SJSA1 (cell line): ENCODE results near the gene MYLK3. TPM values are rescaled to one million over a fixed set of nuclear protein-coding genes. Genes with fewer than 3 reads are reported as not detected.

ENCODE experiments used
- DNase-seq, 2 experiments: peaks; one replicate each; pipeline ENCODE4 v3.0.0-alpha.2; 2015 to 2020; ENCODE audit warnings: low spot score in 2 of 2, low read depth in 1 of 2
- H3K27ac ChIP-seq: fragments of 250-450 bp; sonication (Bioruptor Pico); 2 replicates; pipeline ENCODE4 v1.5.1; 2020; ENCODE audit warnings: mild to moderate bottlenecking, moderate library complexity
- H3K27me3 ChIP-seq: fragments of 250-450 bp; sonication (Bioruptor Pico); replicated peaks from 2 replicates; pipeline ENCODE4 v1.5.1; 2020; ENCODE audit warnings: mild to moderate bottlenecking, moderate library complexity
- H3K36me3 ChIP-seq: fragments of 250-450 bp; sonication (Bioruptor Pico); 2 replicates; pipeline ENCODE4 v1.5.1; 2020; ENCODE audit warnings: mild to moderate bottlenecking
- H3K4me1 ChIP-seq: fragments of 250-450 bp; sonication (Bioruptor Pico); replicated peaks from 2 replicates; pipeline ENCODE4 v1.6.1; 2021; ENCODE audit warnings: mild to moderate bottlenecking
- H3K4me3 ChIP-seq: fragments of 250-450 bp; sonication (Bioruptor Pico); 2 replicates; pipeline ENCODE4 v1.5.1; 2020; ENCODE audit warnings: mild to moderate bottlenecking
- H3K9me3 ChIP-seq: fragments of 250-450 bp; sonication (Bioruptor Pico); replicated peaks from 2 replicates; pipeline ENCODE4 v1.5.1; 2020; ENCODE audit warnings: mild to moderate bottlenecking
- total RNA-seq: library from RNA; depleted of rRNA; stranded (reverse); fragments of >200 nt; shearing (Covaris generic); gene quantifications from 2 replicates; pipeline ENCODE4 v1.2.3, GENCODE V29; 2014

Gene MYLK3
- total RNA-seq, 1 experiment from 2014 or later = 0.13 TPM

DNA sequence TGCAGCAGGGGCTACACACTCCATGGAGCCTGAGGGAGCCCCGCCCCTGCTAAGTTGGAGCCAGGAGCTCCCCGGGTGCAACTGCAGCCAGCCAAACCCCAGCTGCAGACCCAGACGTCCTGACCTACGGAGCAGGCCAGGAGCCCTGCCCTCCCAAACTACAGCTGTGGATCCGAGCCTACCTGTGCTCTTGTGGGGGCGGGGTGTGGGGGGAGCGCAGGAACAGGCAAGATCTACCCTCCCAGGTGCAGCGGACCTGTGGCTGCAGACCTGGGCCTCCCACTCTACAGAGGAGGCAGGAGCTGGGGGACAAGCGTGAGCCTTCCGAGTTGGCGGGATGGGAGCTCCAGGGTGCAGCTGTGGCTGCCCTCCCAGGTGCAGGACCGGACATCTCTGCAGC is 29.7 kb upstream of the MYLK3 start:
- Histone ChIP-seq H3K27me3 (no peaks in the 10 kb centered on the region), H3K27ac (no peak overlapping the region), H3K9me3 (no peaks in the 10 kb centered on the region), H3K4me1 (peaks cover under 1% of the 10 kb centered on the region), H3K36me3 (no peaks in the 10 kb centered on the region), H3K4me3 (no peak overlapping the region)
- DNase-seq = peak in 1 of 2 experiments; percentile 37

DNA sequence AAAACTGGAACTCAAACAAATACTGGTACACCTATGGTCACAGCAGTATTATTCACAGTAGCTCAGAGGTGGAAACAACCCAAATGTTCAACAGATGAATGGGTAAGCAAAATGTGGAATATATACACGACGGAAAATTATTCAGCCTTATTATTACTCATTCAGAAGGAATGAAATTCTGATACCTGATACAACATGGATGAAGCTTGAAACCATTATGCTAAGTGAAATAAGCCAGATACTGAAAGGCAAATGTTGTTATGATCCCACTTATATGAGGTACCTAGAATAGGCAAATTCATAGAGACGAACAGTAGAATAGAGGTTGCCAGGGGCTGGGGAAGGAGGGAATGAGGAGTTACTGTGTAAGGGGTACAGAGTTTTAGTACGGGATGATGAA is 27.1 kb upstream of the MYLK3 start:
- Histone ChIP-seq H3K4me3 (no peak overlapping the region), H3K27me3 (no peaks in the 10 kb centered on the region), H3K9me3 (no peaks in the 10 kb centered on the region), H3K36me3 (no peaks in the 10 kb centered on the region), H3K4me1 (no peaks in the 10 kb centered on the region), H3K27ac (no peak overlapping the region)
- DNase-seq = no peak

DNA sequence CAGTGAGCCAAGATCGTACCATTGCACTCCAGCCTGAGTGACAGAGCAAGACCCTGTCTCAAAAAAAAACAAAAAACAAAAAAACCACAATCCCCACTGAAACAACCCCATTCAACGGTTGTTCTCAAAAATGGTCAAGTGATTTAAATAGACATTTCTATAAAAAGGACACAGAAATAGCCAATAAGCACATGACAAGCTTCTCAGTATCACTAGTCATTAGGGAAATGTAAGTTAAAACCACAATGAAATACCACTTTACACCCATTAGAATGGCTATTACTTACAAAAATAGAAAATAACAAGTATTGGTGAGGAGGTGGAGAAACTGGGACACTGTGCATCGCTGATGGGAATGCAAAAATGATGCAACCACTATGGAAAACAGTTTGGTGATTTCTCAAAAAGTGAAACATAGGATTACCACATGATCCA is 26.6 kb upstream of the MYLK3 start:
- no peak overlapping the region for H3K27ac ChIP-seq
- H3K4me1 ChIP-seq = no peaks in the 10 kb centered on the region
- no peaks in the 10 kb centered on the region for H3K36me3 ChIP-seq
- no peaks in the 10 kb centered on the region for H3K27me3 ChIP-seq
- peak in 1 of 2 experiments; percentile 1 for DNase-seq
- H3K9me3 ChIP-seq = no peaks in the 10 kb centered on the region
- H3K4me3 ChIP-seq = no peak overlapping the region

DNA sequence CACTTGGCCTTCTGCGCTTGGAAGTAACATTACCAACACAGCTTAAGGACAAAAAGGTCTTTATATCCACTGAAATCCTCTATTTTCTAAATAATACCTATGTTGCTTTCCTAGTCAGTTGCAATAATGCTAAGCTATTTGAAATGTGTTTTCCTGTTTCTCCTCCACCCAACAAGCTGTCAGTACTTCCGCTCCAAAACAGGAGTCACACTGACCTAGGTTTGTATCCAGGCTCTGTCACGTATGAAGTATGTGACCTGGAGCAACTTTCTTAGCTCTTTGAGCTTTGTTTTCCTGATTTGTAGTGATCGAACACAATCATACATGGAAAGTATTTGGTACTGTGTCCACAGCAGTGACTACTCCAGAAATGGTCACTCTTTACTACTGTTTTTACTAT is 24.3 kb upstream of the MYLK3 start:
- no peaks in the 10 kb centered on the region for H3K4me1 ChIP-seq
- H3K9me3 ChIP-seq = no peaks in the 10 kb centered on the region
- no peak overlapping the region for H3K4me3 ChIP-seq
- peak in 1 of 2 experiments; percentile 2 for DNase-seq
- no peak overlapping the region for H3K27ac ChIP-seq
- no peaks in the 10 kb centered on the region for H3K36me3 ChIP-seq
- H3K27me3 ChIP-seq = no peaks in the 10 kb centered on the region

DNA sequence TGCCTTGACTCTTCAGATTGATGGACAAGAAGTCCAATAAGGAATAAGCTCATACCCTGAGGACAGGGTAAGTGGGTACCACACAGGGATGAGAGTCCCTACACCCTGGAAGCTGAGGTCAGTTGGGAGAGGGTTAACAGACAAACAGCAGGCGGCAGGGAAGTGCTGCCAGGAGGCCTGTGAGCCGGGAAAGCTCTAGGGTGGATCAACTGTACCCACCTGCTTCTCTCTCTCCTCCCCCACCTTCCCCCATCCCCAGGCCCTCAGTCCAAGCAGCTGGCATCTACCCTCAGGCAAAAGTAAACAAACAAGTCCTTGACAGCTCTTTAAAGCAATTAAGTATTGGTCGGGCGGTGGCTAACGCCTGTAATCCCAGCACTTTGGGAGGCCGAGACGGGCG is 20.7 kb upstream of the MYLK3 start:
- Histone ChIP-seq H3K4me3 (no peak overlapping the region), H3K27me3 (no peaks in the 10 kb centered on the region), H3K9me3 (no peaks in the 10 kb centered on the region), H3K4me1 (0 out of 2 replicates have a peak, but pooled peaks cover 5% of the 10 kb centered on the region), H3K36me3 (no peaks in the 10 kb centered on the region), H3K27ac (no peak overlapping the region)
- DNase-seq = no peak

DNA sequence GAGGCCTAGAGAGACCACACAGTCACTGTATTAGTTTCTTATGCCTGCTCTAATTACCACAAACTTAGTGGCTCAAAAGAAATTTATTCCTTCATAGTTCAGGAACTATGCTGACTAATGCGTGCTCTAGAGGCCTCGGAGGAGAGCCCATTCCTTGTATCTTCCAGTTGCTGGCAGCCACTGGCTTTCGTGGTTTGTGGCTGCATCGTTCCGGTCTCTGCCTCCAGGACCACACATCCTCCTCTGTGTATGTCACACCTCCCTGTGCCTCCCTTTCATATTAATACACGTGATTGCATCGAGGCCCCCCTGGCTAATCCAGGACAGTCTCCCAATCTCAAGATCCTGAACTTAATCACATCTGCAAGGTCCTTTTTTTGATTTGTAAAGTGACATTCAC is 16.9 kb upstream of the MYLK3 start:
- Histone ChIP-seq H3K27me3 (no peaks in the 10 kb centered on the region), H3K4me3 (no peak overlapping the region), H3K4me1 (0 out of 2 replicates have a peak, but pooled peaks cover 5% of the 10 kb centered on the region), H3K36me3 (no peaks in the 10 kb centered on the region), H3K27ac (no peak overlapping the region), H3K9me3 (no peaks in the 10 kb centered on the region)
- peak in 1 of 2 experiments; percentile 49 for DNase-seq

DNA sequence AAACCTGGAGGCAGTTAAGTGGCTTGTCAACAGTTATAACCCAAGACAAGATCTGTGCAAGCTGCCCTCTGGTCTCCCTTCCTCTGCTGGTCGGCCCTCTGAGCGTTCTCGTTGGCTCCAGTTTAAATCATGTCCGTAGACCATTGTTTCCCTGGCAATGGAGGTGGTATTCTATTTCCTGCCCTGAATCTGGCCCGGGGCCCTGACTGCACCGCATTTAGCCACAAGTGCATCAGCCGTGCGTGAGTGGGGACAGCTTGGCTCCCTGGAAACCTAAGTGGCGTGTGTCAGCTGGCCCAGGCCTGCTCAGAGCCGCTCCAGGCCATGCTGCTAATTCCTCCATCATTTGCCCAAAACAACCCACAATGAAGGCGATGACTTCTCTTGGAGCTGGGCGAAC is 15.0 kb upstream of the MYLK3 start:
- no peaks in the 10 kb centered on the region for H3K27me3 ChIP-seq
- H3K9me3 ChIP-seq = no peaks in the 10 kb centered on the region
- no peak overlapping the region for H3K27ac ChIP-seq
- H3K4me3 ChIP-seq = no peak overlapping the region
- no peaks in the 10 kb centered on the region for H3K36me3 ChIP-seq
- 0 out of 2 replicates have a peak, but pooled peaks cover 5% of the 10 kb centered on the region for H3K4me1 ChIP-seq
- no peak for DNase-seq

DNA sequence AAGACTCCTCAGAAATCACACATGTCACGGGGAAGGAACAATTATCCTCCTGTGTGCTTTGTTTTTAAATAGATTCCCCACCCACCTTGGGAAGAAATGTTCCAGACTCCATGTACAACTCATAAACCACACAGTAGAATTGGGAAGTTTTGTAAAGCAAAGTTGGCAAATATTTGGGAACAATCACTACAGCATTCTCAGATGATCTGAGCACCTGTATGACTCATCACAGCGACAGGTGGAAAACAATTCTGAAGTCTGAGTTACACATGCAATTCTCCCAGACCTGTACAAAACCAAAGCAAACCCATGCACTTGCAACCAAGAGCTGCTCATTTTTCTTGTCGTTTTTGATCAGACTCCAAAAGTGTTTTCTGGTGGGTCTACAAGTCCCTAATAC is 14.4 kb upstream of the MYLK3 start:
- Histone ChIP-seq H3K27me3 (no peaks in the 10 kb centered on the region), H3K4me1 (0 out of 2 replicates have a peak, but pooled peaks cover 5% of the 10 kb centered on the region), H3K4me3 (no peak overlapping the region), H3K36me3 (no peaks in the 10 kb centered on the region), H3K9me3 (no peaks in the 10 kb centered on the region), H3K27ac (no peak overlapping the region)
- DNase-seq = no peak

DNA sequence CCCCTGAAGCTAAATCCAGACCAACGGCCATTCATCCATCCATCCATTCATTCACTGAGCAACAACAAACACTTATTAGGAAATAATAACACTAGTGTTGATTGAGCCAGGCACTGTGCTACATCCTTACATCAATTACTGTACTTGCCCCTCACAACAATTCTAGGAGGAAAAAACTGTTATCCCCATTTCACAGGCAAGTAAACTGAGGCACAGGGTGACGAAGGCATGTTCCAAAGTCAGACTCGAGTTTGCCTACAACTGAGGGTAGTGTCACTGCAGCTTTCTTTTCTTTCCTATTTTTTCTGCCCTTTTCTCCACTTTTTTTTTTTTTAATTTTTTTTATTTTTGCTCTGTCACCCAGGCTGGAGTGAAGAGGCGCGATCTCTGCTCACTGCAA is 11.2 kb upstream of the MYLK3 start:
- DNase-seq = no peak
- Histone ChIP-seq H3K4me3 (no peak overlapping the region), H3K27me3 (no peaks in the 10 kb centered on the region)

DNA sequence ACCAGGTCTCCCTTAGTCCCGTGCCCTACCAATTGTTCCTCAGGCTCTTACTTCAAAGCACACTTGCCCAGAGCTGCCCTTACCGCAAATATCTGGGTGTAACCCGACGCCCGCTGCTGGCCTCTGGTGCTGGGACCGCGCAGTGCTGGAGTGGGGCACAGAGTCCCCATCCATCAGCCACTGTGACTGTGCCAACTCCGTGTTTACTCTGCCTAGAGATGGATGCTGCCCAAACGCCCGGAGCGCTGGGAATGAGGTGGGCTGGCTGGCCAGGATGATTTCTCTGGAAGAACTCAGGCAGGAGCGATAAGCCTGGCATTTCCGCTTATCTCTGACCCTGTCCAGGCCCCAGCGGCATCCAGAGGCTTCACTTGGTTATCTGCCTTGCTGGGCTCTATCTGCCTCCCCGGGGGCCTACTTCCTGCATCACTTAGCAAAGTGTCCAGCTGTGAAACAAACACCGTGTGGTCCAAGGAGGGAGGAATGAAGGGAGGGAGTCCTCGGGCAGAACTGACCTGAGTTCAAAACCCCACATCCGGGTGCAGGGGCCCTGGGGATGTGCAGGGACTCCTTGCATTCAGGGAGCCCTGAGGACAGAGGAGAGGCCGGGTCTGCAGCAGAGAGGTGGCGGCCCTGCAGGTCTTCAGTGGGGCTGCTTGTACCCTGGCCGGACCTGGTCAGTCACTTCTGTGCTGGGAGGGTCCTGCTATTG is 9.4 kb upstream of the MYLK3 start:
- DNase-seq = no peak
- no peaks in the 10 kb centered on the region for H3K27me3 ChIP-seq
- no peak overlapping the region for H3K4me3 ChIP-seq
- H3K36me3 ChIP-seq = no peaks in the 10 kb centered on the region
- no peak overlapping the region for H3K27ac ChIP-seq
- no peaks in the 10 kb centered on the region for H3K4me1 ChIP-seq
- H3K9me3 ChIP-seq = no peaks in the 10 kb centered on the region

More for the DNA sequence above, 11.2 kb upstream of the MYLK3 start:
- H3K36me3 ChIP-seq = no peaks in the 10 kb centered on the region
- H3K27ac ChIP-seq = no peak overlapping the region
- H3K4me1 ChIP-seq = no peaks in the 10 kb centered on the region
- H3K9me3 ChIP-seq = no peaks in the 10 kb centered on the region

DNA sequence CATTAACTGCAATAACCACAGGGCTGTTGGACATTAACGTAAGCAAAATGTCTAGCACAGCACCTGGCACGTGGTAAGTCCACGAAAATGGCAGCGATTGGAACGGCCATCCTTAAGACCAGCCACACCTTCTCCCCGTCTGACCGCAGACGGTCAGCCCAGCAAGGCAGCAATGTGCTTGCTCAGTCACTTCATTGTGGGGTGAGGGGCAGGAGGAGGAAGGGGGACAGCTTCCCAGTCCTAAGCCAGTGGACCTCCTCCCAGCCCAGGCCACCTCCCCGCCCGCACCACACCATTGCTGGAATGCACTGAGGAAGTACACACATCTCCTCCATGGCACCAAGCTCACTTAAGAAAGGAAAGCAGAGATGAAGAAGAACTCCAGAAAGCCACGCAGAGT is 8.6 kb upstream of the MYLK3 start:
- no peak overlapping the region for H3K27ac ChIP-seq
- H3K27me3 ChIP-seq = no peaks in the 10 kb centered on the region
- H3K9me3 ChIP-seq = no peaks in the 10 kb centered on the region
- no peaks in the 10 kb centered on the region for H3K4me1 ChIP-seq
- no peak for DNase-seq
- no peak overlapping the region for H3K4me3 ChIP-seq
- no peaks in the 10 kb centered on the region for H3K36me3 ChIP-seq

DNA sequence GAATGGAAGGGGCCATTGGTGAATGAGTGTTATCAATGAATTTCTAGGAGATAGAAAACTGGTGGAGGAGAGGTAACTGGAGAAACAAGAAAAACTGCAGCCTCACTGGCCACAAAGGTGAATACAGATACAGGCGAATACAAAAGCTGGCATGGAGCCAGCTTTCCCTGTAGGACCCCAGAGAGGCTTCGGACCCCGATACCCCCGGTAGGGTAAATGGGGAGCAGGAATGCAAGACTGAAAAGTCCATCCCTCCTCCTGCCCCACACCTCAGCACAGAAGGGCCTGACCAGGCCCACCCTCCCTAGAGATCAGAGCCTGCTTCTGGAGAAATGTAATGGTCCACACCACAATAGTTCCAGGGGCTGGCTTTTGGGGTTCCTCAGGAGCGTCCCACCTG is 4.9 kb upstream of the MYLK3 start:
- DNase-seq = no peak
- Histone ChIP-seq H3K27me3 (no peaks in the 10 kb centered on the region), H3K4me1 (no peaks in the 10 kb centered on the region), H3K9me3 (no peaks in the 10 kb centered on the region), H3K4me3 (no peak overlapping the region), H3K36me3 (no peaks in the 10 kb centered on the region), H3K27ac (no peak overlapping the region)

DNA sequence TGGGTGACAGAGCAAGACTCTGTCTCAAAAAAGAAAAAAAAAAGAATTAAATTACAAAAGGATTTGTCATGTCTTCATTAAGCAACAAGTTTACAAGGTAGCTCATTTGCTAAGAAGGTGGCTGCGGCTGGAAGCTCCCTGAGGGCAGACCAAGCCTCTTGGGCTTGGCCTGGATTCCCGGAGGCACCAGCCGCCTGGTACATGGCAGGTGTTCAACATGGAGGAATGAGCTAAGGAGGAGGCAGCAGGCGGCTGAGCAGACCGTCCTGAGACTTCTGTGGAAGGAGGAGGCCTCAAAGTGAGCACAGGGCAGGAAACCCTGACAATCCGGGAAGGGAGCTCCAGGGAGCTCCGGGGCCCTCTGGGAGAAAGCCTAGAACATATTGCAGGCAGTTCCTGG is 3.2 kb upstream of the MYLK3 start:
- DNase-seq = no peak
- no peaks in the 10 kb centered on the region for H3K36me3 ChIP-seq
- no peaks in the 10 kb centered on the region for H3K27me3 ChIP-seq
- no peak overlapping the region for H3K27ac ChIP-seq
- no peaks in the 10 kb centered on the region for H3K9me3 ChIP-seq
- H3K4me3 ChIP-seq = no peak overlapping the region
- H3K4me1 ChIP-seq = no peaks in the 10 kb centered on the region; the same call in 1 of the 2 replicates

DNA sequence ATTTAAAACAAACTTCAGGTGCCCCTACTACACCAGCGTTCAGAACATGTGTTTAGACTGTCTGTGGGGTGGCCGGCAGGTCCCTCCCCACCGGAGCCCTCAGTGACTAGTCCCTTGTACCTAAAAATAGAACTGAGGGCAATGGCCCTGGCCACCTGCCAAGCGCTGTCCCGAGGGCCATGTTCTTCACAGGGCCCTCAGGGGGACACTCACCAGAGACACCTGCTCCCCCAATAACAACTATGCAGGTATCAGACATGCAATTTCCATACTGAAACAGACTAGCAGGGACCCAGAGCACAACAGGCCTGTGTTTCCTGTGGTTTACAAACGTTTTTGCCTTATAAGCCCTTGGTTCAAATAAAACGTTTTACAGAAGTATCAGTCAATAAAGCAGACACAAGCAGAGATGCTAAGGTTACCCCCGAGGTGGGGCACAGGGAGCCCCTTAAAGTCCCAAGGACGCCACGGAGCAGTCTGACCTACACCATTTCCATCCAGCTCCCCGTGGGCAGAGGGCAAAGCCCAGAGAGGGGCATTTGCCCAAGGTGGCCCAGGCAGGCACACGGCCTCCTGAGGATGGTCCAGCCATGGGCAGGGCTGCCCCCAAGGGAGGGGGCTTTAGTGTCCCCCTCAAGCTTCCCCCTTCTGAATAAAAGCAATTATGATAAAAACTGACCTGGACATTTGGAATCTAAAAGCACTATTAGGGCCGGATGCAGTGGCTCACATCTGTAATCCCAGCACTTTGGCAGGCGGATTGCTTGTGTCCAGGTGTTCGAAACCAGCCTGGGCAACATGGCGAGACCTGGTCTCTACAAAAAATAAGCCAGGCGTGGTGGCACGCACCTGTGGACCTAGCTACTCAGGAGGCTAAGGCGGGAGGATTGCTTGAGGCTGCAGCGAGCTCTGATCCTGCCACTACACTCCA is 896 bp upstream of the MYLK3 start:
- Histone ChIP-seq H3K4me3 (no peak overlapping the region), H3K4me1 (no peaks in the 10 kb centered on the region; the same call in 1 of the 2 replicates), H3K36me3 (no peaks in the 10 kb centered on the region), H3K9me3 (no peaks in the 10 kb centered on the region), H3K27ac (no peak overlapping the region), H3K27me3 (no peaks in the 10 kb centered on the region)
- no peak for DNase-seq
